Activated effector memory CD4-positive, alpha-beta T cell treated with Interleukin-2 at 50 U/mL for 16 hours (primary cell): ENCODE data around the gene RPL26.
"Not testable (repeated sequence)": the region's sequence is repeated elsewhere in the genome, so short reads cannot be mapped to it uniquely, and the experiment has no call there.

Source experiments
- DNase-seq: peaks from one replicate; pipeline ENCODE4 v3.0.0-alpha.2; 2020

The RPL26 gene

DNA sequence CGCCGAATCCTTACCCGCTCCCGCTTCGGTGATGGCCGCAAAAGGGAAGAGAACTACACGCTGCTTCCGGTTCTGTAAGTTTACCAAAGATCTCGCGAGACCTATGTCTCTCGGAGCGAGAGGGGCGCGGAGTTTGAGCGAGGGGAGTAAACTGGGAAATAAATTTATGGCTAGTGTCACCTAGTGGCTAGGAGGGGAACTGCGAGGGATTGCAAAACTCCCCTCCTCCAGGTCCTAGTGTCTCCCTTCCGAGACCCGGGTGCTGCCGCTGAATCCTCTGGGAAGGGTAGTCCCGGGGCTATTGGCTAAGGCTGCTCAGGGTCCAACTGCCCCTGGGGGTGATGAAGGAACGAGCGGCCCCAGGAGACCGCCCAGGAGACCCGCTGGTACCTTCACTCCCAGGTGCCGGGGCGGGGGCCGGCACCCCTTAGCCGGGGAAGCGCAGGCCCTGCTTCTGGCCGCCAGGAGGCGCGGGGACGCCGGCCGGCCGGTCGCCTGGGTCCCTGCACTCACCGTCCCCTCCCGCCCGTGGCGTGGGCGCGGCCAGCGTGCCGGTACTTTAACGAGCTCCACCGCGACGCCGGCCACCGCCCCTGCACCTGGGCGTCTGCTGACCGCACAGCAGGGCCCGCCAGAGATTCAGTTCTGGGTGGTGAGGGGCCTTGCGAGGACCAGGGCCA is at the start of gene RPL26:
RPL26 (minus strand) TSS at position 51 of the 680 bp plus-strand sequence. CDS start 883 bp downstream, outside the sequence.
- peak; percentile 91 for DNase-seq

DNA sequence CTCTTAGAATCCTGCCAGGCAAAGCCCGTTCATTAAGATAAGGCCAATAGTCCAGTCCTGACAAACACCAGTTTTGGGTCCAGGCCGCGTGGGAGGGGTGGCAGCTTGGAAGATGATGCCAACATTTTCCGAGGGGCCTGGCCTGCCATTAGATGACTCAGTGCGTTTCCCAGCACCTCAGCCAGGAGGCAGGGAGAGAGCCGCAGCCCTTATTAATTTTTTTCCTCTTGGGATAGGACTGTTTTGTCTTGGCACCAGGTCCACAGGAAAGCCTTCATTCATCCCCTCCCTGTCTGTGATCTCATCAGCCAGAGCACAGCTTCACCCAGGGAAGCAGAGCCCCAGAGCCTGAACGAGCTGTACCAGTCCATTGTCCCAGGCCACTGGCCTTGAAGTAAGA is 48.0 kb upstream of the RPL26 start:
- no peak for DNase-seq

- DNase-seq: no peak
These were observed 43.8 kb upstream of the RPL26 start for GRCh38 chr17:8426802-8427201.

DNA sequence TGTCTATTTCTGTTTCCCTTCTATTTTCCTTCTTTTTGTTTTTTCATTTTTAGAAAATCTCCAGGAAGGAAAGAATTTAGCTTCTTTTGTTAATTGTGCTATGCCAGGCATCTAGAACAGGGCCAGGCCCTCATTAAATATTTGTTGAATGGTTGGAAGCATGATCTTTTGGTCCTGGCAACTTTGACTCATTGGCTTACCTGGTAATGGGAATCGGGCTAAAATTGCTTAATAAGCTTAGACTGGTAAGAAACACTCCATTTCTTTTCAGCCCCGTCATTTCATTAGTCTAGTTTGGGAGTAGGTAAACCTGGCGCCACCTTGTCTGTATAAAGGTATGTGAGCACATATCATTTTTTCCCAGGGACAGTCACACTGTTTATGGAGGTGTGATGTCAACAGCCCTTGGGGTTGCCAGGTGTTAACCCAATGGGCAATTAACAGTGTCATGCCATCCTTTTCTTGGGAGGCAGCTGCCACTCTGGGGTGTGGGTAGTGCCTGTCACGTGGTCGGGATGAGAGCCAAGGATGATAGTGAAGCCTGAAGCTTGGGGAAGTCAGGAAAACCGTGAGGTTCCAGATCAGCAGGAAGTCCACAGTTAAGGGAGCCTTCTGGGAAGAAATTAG is 43.2 kb upstream of the RPL26 start:
- no peak for DNase-seq

DNA sequence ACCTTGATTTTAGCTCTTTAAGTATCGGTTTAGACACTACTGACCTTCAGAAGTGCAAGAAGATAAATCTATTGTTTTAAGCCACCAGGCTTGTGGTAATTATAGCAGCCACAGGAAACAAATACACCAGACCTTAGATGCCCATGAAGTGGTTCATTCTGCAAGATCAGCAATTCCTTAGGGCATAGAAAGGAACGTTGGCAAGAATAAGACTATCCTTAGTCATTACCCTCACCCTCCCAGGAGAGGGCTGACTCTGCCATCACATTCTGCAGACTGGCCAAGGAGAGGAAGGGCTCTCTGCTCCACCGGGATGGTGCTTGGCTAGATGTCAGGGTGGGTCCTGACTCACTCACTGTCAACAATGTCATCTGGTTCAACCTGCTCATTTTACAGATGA is 38.6 kb upstream of the RPL26 start:
- no peak for DNase-seq

- DNase-seq: no peak
These were observed 37.3 kb upstream of the RPL26 start for GRCh38 chr17:8420041-8420934.

GRCh38 chr17:8419305-8419704 is 36.3 kb upstream of the RPL26 start:
- no peak for DNase-seq

GRCh38 chr17:8418471-8418870 is 35.5 kb upstream of the RPL26 start:
- no peak for DNase-seq

GRCh38 chr17:8417806-8418205 is 34.8 kb upstream of the RPL26 start:
- no peak for DNase-seq

GRCh38 chr17:8413938-8414337 is 30.9 kb upstream of the RPL26 start:
- DNase-seq: no peak

DNA sequence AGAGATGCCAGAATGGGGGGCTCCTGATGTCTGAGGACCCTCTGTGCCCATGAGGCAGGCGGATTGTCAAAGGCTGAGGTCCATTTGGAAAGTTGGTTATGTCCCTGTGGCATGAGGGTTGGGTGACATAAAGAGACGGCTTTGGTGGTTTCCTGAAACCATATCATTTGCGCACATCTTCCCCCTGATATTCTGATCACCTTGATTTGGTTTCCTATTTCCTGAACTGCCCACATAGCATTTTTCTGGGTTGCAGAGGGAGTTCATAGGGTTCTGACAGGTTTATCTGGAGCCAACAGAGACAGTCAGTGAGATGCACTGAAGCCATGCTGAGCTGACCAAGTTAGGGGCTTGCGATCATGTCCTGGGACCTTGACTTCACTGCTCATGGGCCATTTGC is 30.3 kb upstream of the RPL26 start:
- DNase-seq: no peak

GRCh38 chr17:8412089-8412488 is 29.1 kb upstream of the RPL26 start:
- DNase-seq: no peak

DNA sequence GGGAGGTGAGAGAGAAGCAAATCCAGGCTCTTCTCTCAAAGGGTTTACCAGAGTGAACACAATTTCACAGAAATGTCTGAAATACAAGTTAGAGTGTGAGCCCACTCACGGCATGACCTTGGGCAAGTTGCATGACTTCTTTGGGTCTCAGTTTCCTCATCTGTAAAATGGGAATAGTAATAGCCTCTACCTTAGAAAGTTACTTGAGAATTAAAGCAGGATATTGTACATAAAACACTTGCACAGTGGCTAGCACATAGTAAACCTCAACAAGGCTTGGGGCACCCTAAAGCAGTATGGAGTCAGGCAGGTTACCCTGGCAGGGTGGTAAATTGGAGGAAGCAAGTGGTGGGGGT is 27.9 kb upstream of the RPL26 start:
- DNase-seq: no peak

GRCh38 chr17:8409966-8410882 is 27.2 kb upstream of the RPL26 start:
- DNase-seq: peak; percentile 61

GRCh38 chr17:8408371-8408770 is 25.4 kb upstream of the RPL26 start:
- DNase-seq: no peak

- no peak for DNase-seq
These were observed 23.2 kb upstream of the RPL26 start for GRCh38 chr17:8406174-8406573.

DNA sequence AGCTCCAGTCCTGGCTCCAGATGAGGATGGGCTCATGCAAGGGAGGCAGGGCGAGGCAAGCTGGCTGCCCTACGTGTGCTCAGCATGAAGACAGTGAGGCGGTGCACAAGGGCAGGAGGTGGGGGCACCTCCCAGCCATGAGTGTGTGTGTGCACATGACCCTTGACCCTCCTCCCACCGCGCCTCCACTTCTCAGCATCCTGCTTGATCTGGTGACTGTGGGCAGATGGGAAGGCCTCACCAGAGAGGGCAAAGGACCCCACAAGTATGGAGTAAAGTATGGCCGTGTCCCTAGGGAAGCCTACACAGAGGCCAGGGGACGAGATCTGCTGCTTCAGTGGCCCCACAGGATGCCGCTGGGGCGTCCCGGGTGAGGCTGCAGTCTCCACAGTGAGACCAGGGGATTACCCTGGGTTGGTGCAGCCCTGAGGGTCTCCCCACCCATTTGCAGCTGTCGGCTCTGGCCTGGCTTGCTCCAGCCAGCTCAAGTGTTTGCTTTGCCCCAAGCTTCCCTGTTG is 22.6 kb upstream of the RPL26 start:
- no peak for DNase-seq

- no peak for DNase-seq
These were observed 20.0 kb upstream of the RPL26 start for GRCh38 chr17:8402921-8403536.

- DNase-seq: no peak
These were observed 18.1 kb upstream of the RPL26 start for GRCh38 chr17:8401107-8401506.

GRCh38 chr17:8398980-8399379 is 16.0 kb upstream of the RPL26 start:
- no peak for DNase-seq

DNA sequence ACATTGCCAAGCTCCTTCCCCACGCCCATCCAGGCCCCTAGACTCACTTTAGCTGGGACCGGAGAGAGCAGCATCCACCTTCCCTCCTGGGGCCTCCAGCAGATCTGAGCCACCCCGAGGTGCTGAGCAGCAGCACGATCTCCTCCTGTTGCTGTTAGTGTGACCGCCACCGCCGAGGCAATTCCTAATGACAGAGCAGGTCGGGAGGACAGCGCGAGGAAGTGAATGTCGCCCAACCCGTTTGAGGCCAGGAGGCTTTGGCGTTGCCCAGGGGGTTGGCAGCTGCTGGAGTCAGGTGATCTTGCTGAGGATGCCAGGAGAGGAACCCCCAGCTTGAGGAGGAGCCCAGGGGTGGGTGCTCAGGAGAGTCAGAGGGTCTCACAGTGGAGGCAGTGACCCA is 14.6 kb upstream of the RPL26 start, which contains the start of gene RNF222:
RNF222 (minus strand) TSS at position 192 of the 400 bp plus-strand sequence. CDS start 4,366 bp downstream, outside the sequence.
- DNase-seq: no peak

DNA sequence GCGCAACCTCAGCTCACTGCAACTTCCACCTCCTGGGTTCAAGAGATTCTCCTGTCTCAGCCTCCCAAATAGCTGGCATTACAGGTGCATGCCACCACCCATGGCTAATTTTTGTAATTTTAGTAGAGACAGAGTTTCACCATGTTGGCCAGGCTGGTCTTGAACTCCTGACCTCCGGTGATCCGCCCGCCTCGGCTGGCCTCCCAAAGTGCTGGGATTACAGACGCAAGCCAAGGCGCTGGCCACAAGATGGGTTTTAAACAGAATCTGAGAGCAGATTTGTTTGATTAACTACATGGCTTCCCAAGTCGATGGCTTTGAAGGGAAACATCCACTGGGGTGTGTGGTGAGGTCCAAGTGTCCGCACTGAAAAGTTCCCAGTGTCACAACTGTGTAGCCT is 11.5 kb upstream of the RPL26 start:
- not testable (repeated sequence) for DNase-seq
